Fibroblast of lung (primary cell): ENCODE results near the gene SURF6. TPM values are rescaled to one million over a fixed set of nuclear protein-coding genes. Genes with fewer than 3 reads are reported as not detected.

ENCODE experiments used
- DNase-seq, 2 donors: peaks; one replicate each; pipeline versions ENCODE4 v3.0.0 to v3.0.0-alpha.2; 2010; ENCODE audit warnings: low read depth in 2 of 2
- H2AFZ ChIP-seq: 2 replicates; pipeline ENCODE4 v1.5.1; 2012; ENCODE audit warnings: low read length, control low read depth, inconsistent platforms
- H3K27ac ChIP-seq: 2 replicates; pipeline ENCODE4 v1.5.1; 2011; ENCODE audit warnings: low read length, control low read depth; ENCODE audit not compliant: insufficient read depth
- H3K27me3 ChIP-seq: 2 replicates; pipeline ENCODE4 v1.5.1; 2011; ENCODE audit warnings: mild to moderate bottlenecking, low read length; ENCODE audit not compliant: control insufficient read depth, insufficient read depth
- H3K36me3 ChIP-seq: 2 replicates; pipeline ENCODE4 v1.5.1; 2011; ENCODE audit warnings: low read length; ENCODE audit not compliant: control insufficient read depth, insufficient read depth
- H3K4me1 ChIP-seq: 2 replicates; pipeline ENCODE4 v1.5.1; 2011; ENCODE audit warnings: low read length; ENCODE audit not compliant: control insufficient read depth, insufficient read depth; ENCODE audit errors: extremely low read depth
- H3K4me2 ChIP-seq: 2 replicates; pipeline ENCODE4 v1.5.1; 2011; ENCODE audit warnings: low read length, control low read depth; ENCODE audit not compliant: insufficient read depth; ENCODE audit errors: extremely low read depth
- H3K4me3 ChIP-seq, 4 experiments: fragments of 200-600 bp in 1 of 4; sonication (generic) in 1 of 4; replicated peaks in 1 of 4; 2 replicates each; pipeline ENCODE4 v1.5.1; 2011 to 2016; ENCODE audit warnings: low read length in 4 of 4, low read depth in 3 of 4, mild to moderate bottlenecking in 3 of 4, control low read depth in 2 of 4, inconsistent platforms in 1 of 4, mixed read lengths in 1 of 4; ENCODE audit not compliant: insufficient read depth in 1 of 4; ENCODE audit errors: control extremely low read depth in 1 of 4
- H3K79me2 ChIP-seq: 2 replicates; pipeline ENCODE4 v1.5.1; 2012; ENCODE audit warnings: mild to moderate bottlenecking, low read length, inconsistent platforms; ENCODE audit not compliant: control insufficient read depth, insufficient read depth
- H3K9ac ChIP-seq: 2 replicates; pipeline ENCODE4 v1.5.1; 2011; ENCODE audit warnings: mild to moderate bottlenecking, low read length, control low read depth; ENCODE audit not compliant: insufficient read depth
- H3K9me3 ChIP-seq: 2 replicates; pipeline ENCODE4 v1.5.1; 2012; ENCODE audit warnings: low read depth, low read length; ENCODE audit not compliant: control insufficient read depth, insufficient read depth
- H4K20me1 ChIP-seq: 2 replicates; pipeline ENCODE4 v1.5.1; 2011; ENCODE audit warnings: low read length; ENCODE audit not compliant: control insufficient read depth, insufficient read depth; ENCODE audit errors: extremely low read depth
- EZH2 ChIP-seq: IDR thresholded peaks from 2 replicates; pipeline ENCODE4 v1.5.1; 2012; ENCODE audit warnings: low read length, control low read depth, mild to moderate bottlenecking; ENCODE audit errors: missing control alignments
- polyA plus RNA-seq, 2 donors: library from polyadenylated mRNA; depleted of rRNA in 1 of 2; stranded (reverse) in 1 of 2; unstranded in 1 of 2; fragments of >200 nt; gene quantifications; 2 replicates each; pipeline ENCODE4 v1.2.1, GENCODE V29; 2011 to 2012; ENCODE audit warnings: missing spikeins in 1 of 2
- total RNA-seq: library from RNA; depleted of rRNA; stranded (reverse); fragments of >200 nt; gene quantifications from 2 replicates; pipeline ENCODE4 v1.2.1, GENCODE V29; 2014
- TF ChIP-seq, protein P1 (sequence below), 2 donors: IDR thresholded peaks in 1 of 2; conservative IDR thresholded peaks in 1 of 2; 1 replicate in 1 of 2; 2 replicates in 1 of 2; pipeline ENCODE4 v1.5.1; 2011 to 2012; ENCODE audit warnings: low read length in 2 of 2, control low read depth in 1 of 2, inconsistent platforms in 1 of 2, low read depth in 1 of 2, mild to moderate bottlenecking in 1 of 2

SURF6 gene
- total and polyA plus RNA-seq, 2 donors (not counting 1 experiment from before 2014, with no cell fraction given): 4.8 to 8.3 TPM

DNA sequence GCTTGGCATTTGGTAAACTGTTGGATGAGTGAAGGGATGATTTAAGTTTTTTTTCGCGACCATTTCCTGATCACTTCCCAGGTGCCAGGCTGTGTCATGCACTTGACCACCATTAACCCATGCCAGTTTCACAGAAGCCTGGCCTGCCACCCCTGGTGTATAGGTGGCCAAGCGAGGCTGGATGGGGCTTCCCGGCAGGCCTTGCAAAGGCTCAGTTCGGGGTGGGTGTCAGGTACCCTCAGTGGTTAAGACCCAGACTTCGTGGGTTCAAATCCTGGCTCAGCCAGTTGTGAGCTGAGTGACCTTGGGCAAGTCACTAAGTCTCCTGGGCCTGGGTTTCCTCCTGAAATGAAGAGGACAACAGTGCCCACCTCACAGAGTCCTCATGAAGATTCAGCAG is 9.6 kb upstream of the SURF6 start:
- no peak for TF ChIP-seq EZH2
- TF ChIP-seq, protein P1, sequence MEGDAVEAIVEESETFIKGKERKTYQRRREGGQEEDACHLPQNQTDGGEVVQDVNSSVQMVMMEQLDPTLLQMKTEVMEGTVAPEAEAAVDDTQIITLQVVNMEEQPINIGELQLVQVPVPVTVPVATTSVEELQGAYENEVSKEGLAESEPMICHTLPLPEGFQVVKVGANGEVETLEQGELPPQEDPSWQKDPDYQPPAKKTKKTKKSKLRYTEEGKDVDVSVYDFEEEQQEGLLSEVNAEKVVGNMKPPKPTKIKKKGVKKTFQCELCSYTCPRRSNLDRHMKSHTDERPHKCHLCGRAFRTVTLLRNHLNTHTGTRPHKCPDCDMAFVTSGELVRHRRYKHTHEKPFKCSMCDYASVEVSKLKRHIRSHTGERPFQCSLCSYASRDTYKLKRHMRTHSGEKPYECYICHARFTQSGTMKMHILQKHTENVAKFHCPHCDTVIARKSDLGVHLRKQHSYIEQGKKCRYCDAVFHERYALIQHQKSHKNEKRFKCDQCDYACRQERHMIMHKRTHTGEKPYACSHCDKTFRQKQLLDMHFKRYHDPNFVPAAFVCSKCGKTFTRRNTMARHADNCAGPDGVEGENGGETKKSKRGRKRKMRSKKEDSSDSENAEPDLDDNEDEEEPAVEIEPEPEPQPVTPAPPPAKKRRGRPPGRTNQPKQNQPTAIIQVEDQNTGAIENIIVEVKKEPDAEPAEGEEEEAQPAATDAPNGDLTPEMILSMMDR (conservative IDR thresholded peaks at IDR 0.05 in 1 of 2, IDR thresholded peaks at IDR 0.05 in 1 of 2; ENCODE audit: low read depth in 1 of 2, low read length in 2 of 2): no peak
- H3K36me3 ChIP-seq: peaks cover 40% of the 10 kb centered on the region
- no peak for DNase-seq

DNA sequence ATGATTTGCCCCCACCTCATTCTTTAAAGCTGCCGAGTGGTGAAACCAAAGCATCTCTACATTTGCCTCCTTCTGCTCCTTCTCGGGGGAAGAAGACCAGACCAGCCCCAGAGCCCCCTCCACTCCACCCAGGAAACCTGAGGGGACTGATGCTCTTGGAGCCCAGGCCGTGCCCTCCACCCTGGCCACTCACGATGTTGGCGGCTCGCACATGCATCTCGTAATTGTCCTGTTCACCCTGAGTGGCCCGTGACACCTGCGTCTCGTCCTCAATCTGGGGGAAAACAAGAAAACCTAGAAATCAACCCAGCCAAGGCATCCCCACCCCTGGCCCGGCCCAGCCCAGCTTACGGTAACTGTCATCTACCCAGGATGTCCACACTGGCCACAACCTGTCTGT is 9.0 kb upstream of the SURF6 start:
- H3K4me2 ChIP-seq: no peak overlapping the region
- H3K4me1 ChIP-seq: peaks cover 9% of the 10 kb centered on the region
- TF ChIP-seq, protein P1 (conservative IDR thresholded peaks at IDR 0.05 in 1 of 2, IDR thresholded peaks at IDR 0.05 in 1 of 2; ENCODE audit: low read depth in 1 of 2, low read length in 2 of 2): no peak
- no peak for TF ChIP-seq EZH2
- H3K9me3 ChIP-seq: no peaks in the 10 kb centered on the region
- no peak overlapping the region for H3K4me3 ChIP-seq
- no peak overlapping the region for H2AFZ ChIP-seq
- peaks cover 39% of the 10 kb centered on the region for H3K36me3 ChIP-seq
- H3K79me2 ChIP-seq: peaks cover 37% of the 10 kb centered on the region
- DNase-seq: no peak
- H3K27ac ChIP-seq: no peak overlapping the region
- no peaks in the 10 kb centered on the region for H4K20me1 ChIP-seq
- no peak overlapping the region for H3K9ac ChIP-seq
- no peaks in the 10 kb centered on the region for H3K27me3 ChIP-seq

More for the DNA sequence above, 9.6 kb upstream of the SURF6 start:
- no peaks in the 10 kb centered on the region for H3K27me3 ChIP-seq
- no peaks in the 10 kb centered on the region for H4K20me1 ChIP-seq
- no peaks in the 10 kb centered on the region for H3K9me3 ChIP-seq
- H3K9ac ChIP-seq: no peak overlapping the region
- H3K27ac ChIP-seq: no peak overlapping the region
- H3K4me1 ChIP-seq: peaks cover 11% of the 10 kb centered on the region
- H3K4me3 ChIP-seq: no peak overlapping the region
- no peak overlapping the region for H2AFZ ChIP-seq
- H3K4me2 ChIP-seq: no peak overlapping the region
- H3K79me2 ChIP-seq: peaks cover 43% of the 10 kb centered on the region

GRCh38 chr9:133344071-133344470 is 8.1 kb upstream of the SURF6 start:
- no peaks in the 10 kb centered on the region for H3K9me3 ChIP-seq
- no peak overlapping the region for H3K4me3 ChIP-seq
- peaks cover 6% of the 10 kb centered on the region for H3K4me1 ChIP-seq
- H3K79me2 ChIP-seq: peaks cover 28% of the 10 kb centered on the region
- no peak overlapping the region for H2AFZ ChIP-seq
- DNase-seq: no peak
- H3K9ac ChIP-seq: no peak overlapping the region
- no peak overlapping the region for H3K27ac ChIP-seq
- H4K20me1 ChIP-seq: no peaks in the 10 kb centered on the region
- peaks cover 35% of the 10 kb centered on the region for H3K36me3 ChIP-seq
- no peaks in the 10 kb centered on the region for H3K27me3 ChIP-seq
- H3K4me2 ChIP-seq: no peak overlapping the region
- no peak for TF ChIP-seq EZH2
- TF ChIP-seq, protein P1 (conservative IDR thresholded peaks at IDR 0.05 in 1 of 2, IDR thresholded peaks at IDR 0.05 in 1 of 2; ENCODE audit: low read depth in 1 of 2, low read length in 2 of 2): no peak
